Lower lobe of right lung (tissue), 2 donors: ENCODE measurements around the gene AQP6. TPM values are rescaled to one million over a fixed set of nuclear protein-coding genes. Genes with fewer than 3 reads are reported as not detected.

Experiments
- ATAC-seq, 2 donors: fragments of 200-7000 bp; cut with Tn5 transposase; one replicate each; pipeline ENCODE4 v1.9.1; 2020 to 2022; ENCODE audit warnings: mild to moderate bottlenecking in 2 of 2, moderate library complexity in 2 of 2
- DNase-seq: peaks from one replicate; pipeline ENCODE4 v3.0.0-alpha.2; 2020
- H3K27ac ChIP-seq: fragments of 200-600 bp; one replicate; pipeline ENCODE4 v1.8.0; 2022
- H3K27me3 ChIP-seq: fragments of 200-600 bp; one replicate; pipeline ENCODE4 v1.8.0; 2022; ENCODE audit warnings: low read depth
- H3K36me3 ChIP-seq: fragments of 200-600 bp; one replicate; pipeline ENCODE4 v1.8.0; 2022; ENCODE audit warnings: mild to moderate bottlenecking
- H3K4me1 ChIP-seq: fragments of 200-600 bp; one replicate; pipeline ENCODE4 v1.8.0; 2022
- H3K4me3 ChIP-seq: fragments of 200-600 bp; one replicate; pipeline ENCODE4 v1.8.0; 2022; ENCODE audit warnings: mild to moderate bottlenecking
- H3K9me3 ChIP-seq: fragments of 200-600 bp; one replicate; pipeline ENCODE4 v1.8.0; 2022
- CTCF ChIP-seq: fragments of 200-600 bp; IDR thresholded peaks from one replicate; pipeline ENCODE4 v1.8.0; 2022; ENCODE audit warnings: antibody characterized with exemption, mild to moderate bottlenecking
- intact Hi-C: fragments of 100-400 bp; cut with DNase I; formaldehyde crosslinking; loops from one replicate; pipeline ENCODE4 v1.11.0; 2022
- total RNA-seq: library from RNA; stranded (reverse); fragmentation: NEBNext Ultra II Directional; extraction: Animal tissue kit (Norgen Biotek cat#: 25700); gene quantifications from one replicate; pipeline ENCODE4 v1.2.1, GENCODE V29; 2021
- donor health status: DM: no; HTN: yes; CAD: no; lungs with severe emphysema.

AQP6 gene
- total RNA-seq, 1 donor from 2014 or later = 0.09 TPM

GRCh38 chr12:49943625-49943960 is 29.2 kb upstream of the AQP6 start:
- no peaks in the 10 kb centered on the region for H3K36me3 ChIP-seq
- H3K4me1 ChIP-seq = peaks cover 14% of the 10 kb centered on the region
- no peak for DNase-seq
- intact Hi-C loops = no loop called here
- TF ChIP-seq CTCF = no peak
- H3K9me3 ChIP-seq = no peaks in the 10 kb centered on the region
- ATAC-seq = no peak
- no peak overlapping the region for H3K27ac ChIP-seq
- no peaks in the 10 kb centered on the region for H3K27me3 ChIP-seq
- H3K4me3 ChIP-seq = no peak overlapping the region

GRCh38 chr12:49944046-49944445 is 28.7 kb upstream of the AQP6 start:
- Histone ChIP-seq H3K27ac (no peak overlapping the region), H3K4me1 (peaks cover 14% of the 10 kb centered on the region), H3K27me3 (no peaks in the 10 kb centered on the region), H3K4me3 (no peak overlapping the region), H3K36me3 (no peaks in the 10 kb centered on the region), H3K9me3 (no peaks in the 10 kb centered on the region)
- DNase-seq = no peak
- intact Hi-C loops = no loop called here
- no peak for ATAC-seq
- TF ChIP-seq CTCF = no peak

GRCh38 chr12:49944718-49945117 is 28.0 kb upstream of the AQP6 start:
- no peak for TF ChIP-seq CTCF
- Histone ChIP-seq H3K27ac (no peak overlapping the region), H3K4me1 (peaks cover 14% of the 10 kb centered on the region), H3K27me3 (no peaks in the 10 kb centered on the region), H3K4me3 (no peak overlapping the region), H3K36me3 (no peaks in the 10 kb centered on the region), H3K9me3 (no peaks in the 10 kb centered on the region)
- ATAC-seq (no peak), DNase-seq (no peak)
- intact Hi-C loops = no loop called here

- peak overlapping the region; percentile 10 for H3K4me3 ChIP-seq
- DNase-seq (peak; percentile 84), ATAC-seq (peak; percentile 91 to 95)
- intact Hi-C loops = no loop called here
- no peaks in the 10 kb centered on the region for H3K9me3 ChIP-seq
- H3K27me3 ChIP-seq = no peaks in the 10 kb centered on the region
- peaks cover 14% of the 10 kb centered on the region for H3K4me1 ChIP-seq
- no peak overlapping the region for H3K27ac ChIP-seq
- TF ChIP-seq CTCF = peak; percentile 90
- no peaks in the 10 kb centered on the region for H3K36me3 ChIP-seq
Measured at GRCh38 chr12:49945394-49946080, 27.2 kb upstream of the AQP6 start.

- Histone ChIP-seq H3K27me3 (no peaks in the 10 kb centered on the region), H3K4me1 (peaks cover 14% of the 10 kb centered on the region), H3K4me3 (no peak overlapping the region), H3K27ac (no peak overlapping the region), H3K36me3 (no peaks in the 10 kb centered on the region), H3K9me3 (no peaks in the 10 kb centered on the region)
- ATAC-seq (peak in 1 of 2 donors; percentile 44), DNase-seq (no peak)
- intact Hi-C loops = no loop called here
- TF ChIP-seq CTCF = no peak
Measured at GRCh38 chr12:49946086-49946485, 26.7 kb upstream of the AQP6 start.

- Histone ChIP-seq H3K4me3 (no peak overlapping the region), H3K27me3 (no peaks in the 10 kb centered on the region), H3K4me1 (peaks cover 14% of the 10 kb centered on the region), H3K27ac (no peak overlapping the region), H3K9me3 (no peaks in the 10 kb centered on the region), H3K36me3 (no peaks in the 10 kb centered on the region)
- intact Hi-C loops = no loop called here
- ATAC-seq = no peak
- TF ChIP-seq CTCF = no peak
- no peak for DNase-seq
Measured at GRCh38 chr12:49946497-49946896, 26.2 kb upstream of the AQP6 start.
